HG03460 (cell line): ENCODE measurements around the gene TXN2.
"Not testable (repeated sequence)": the region's sequence is repeated elsewhere in the genome, so short reads cannot be mapped to it uniquely, and the experiment has no call there.

ENCODE experiments used
- ATAC-seq: cut with Tn5 transposase; IDR thresholded peaks from one replicate; pipeline ENCODE4 v1.9.1; 2021; ENCODE audit not compliant: unreplicated experiment

Gene TXN2

DNA sequence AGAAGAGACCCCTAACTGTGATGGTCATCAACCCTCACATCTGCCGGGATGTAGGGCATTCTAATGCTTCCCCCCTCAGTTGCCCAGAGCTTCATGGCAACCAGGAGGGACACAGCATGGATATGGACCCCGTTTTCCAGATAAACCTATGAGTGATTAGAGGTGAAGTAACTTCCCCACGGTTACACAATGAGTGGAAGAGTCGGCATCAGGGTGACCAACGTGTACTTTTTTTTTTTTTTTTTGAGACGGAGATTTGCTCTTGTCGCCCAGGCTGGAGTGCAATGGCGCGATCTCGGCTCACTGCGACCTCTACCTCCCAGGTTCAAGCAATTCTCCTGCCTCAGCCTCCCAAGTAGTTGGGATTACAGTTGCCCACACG is 25.0 kb downstream of the TXN2 start:
- no peak for ATAC-seq

GRCh38 chr22:36455571-36456463 is 25.6 kb downstream of the TXN2 start:
- ATAC-seq, result no peak

- peak; percentile 43 for ATAC-seq
Observed at GRCh38 chr22:36454916-36455570, 26.4 kb downstream of the TXN2 start.

DNA sequence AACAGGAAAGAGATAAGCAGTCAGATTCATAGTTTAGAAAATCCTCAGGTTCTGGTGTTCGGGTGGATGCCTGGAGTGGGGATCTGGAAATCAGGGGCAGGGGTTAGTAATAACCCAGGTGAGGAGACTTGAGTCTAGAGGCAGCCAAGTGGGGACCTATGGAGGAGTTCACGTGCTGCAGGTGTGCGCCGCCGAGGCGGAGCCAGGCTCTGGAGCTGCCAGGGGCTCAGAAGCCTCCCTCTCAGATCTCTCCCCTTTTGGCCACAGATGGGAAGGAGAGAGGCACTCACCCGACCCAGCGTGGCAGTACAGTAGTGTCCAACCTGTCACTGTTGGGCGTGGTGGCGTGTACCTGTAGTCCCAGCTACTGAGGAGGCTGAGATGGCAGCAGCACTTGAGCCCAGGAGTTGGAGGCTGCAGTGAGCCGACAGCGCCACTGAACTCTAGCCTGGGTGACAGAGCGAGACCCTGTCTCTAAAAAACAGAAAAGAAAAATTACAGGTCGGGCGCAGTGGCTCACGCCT is 27.5 kb downstream of the TXN2 start:
- no peak for ATAC-seq

DNA sequence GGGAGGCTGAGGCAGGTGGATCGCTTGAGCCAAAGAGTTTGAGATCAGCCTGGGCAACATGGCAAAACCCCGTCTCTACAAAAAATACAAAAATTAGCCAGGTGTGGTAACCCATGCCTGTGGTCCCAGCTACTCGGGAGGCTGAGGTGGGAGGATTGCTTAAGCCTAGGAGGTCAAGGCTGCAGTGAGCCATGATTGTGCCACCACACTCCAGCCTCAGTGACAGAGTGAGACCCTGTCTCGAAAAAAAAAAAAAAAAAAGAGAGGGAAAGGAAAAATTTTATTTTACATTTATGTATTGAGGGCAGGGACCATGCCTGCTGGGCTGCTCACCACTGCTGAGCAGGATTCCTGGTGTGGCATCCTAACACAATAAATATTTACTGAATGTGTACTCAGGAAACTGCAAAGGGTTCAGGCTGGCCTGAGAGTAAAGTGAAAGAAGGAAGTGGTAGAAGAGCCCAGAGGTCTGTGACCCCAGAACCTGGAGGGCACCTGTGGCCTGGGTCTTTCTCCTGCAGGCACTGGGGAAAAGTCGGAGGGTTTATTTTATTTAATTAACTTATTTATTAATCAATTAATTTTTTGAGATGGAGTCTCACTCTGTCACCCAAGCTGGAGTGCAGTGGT is 28.3 kb downstream of the TXN2 start:
- not testable (repeated sequence) for ATAC-seq

DNA sequence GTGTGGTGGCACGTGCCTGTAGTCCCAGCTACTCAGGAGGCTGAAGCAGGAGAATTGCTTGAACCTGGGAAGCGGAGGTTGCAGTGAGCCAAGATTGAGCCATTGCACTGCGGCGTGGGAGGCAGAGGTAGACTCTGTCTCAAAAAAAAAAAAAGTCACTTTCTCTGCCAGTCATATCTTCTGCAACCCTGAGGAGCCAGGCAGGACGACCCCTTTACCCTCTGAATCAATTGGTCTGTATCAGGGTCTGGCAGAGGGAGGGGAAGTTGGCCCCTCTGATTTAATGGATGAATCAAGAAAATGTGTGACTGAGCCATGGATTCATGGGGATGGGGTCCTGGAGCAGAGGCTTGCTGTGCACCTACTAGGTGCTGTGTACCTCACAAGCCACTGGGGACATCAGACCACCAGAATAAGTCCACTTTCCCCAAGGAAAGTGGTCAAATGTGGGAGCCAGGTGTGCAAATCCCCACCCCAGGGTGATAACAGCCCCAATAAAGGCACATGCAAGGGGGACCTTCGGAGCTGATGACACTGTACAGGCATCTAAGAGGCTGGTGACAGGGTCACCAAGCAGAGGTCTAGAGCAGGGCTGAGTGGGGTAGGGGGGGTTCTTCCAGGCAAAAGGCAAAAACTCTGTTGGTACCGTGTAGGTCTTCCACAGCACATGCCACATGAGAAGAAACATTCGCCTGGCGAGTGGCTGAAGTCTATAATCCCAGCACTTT is 29.0 kb downstream of the TXN2 start:
- ATAC-seq, result no peak

DNA sequence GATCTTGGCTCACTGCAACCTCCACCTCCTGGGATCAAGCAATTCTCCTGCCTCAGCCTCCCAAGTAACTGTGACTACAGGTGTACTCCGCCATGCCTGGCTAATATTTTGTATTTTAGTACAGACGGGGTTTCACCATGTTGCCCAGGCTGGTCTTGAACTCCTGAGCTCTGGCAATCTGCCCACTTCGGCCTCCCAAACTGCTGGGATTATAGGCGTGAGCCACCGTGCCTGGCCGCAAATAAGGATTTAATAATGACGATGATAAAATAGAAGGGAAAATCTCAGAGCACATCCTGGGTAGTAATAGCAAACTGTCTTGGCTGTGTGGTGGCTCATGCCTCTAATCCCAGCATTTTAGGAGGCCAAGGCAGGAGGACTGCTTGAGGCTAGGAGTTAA is 30.5 kb downstream of the TXN2 start:
- ATAC-seq, result not testable (repeated sequence)

DNA sequence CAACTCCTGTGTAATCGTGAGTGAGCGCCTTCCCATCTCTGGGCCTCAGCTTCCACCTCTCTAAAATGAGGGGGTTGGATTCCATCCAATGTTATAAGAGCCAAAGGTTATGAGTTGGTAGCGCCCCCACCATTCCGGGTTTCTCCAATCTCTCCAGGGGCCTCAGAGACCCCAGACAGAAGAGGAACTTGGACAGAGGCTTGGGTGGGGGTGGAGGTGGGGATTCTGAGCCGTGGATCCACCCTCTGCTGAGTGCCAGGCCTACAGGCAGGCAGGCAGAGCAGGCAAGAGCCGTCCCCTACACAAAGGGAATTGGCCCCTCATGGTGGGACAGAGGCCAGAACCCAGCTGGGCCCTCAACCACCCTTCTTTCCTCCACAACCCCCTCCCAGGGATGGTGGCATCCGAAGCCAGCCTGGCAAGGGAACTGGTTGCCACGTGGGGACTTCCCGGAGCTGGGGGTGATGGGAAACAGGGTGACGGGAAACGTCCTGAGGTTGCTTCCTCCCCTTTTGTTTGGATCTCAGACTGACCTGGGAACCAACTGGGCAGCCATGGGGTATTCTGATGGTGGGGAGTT is 31.8 kb downstream of the TXN2 start:
- no peak for ATAC-seq

DNA sequence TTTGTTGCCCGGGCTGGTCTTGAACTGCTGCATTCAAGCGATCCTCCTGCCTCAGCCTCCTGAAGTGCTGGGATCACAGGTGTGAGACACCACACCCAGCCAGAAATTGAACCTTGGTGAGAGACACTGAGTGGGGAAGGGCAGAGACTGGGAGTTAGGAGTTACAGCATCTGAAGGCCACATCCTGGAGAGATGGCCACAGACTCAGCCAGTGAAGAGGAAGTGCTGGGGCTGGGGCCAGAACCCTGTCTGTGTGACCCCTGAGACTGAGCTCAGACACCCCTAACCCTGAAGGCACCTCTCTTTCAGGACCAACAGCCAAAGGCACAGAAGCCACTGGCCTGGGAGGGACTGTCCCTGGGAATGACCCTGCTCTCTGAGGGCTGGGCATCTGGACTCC is 33.8 kb downstream of the TXN2 start:
- no peak for ATAC-seq

DNA sequence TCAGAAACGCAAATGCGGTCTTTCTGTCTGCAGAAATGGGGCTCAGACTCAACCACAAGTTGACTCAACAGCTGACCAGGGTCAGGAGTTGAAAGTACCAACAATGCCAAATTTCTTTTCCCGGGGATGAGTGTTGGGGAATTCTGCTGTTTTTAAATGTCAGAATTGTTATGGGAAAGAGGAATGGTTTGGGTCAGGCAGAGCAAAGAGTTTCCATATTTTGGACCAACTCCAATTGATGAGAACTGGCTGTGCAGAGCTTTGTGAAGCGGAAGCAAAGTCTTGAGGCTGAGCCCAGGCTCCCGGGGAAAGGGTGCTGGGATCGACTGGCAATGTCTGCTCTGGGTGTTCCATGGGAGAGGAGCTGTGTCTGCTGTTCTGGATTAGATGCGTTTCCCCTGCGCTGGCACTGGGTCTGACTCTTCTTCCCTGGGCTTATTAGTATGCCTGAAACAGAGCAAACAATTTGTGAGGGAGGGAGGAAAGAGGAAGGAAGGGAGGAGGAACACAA is 36.2 kb downstream of the TXN2 start:
- ATAC-seq, result no peak

DNA sequence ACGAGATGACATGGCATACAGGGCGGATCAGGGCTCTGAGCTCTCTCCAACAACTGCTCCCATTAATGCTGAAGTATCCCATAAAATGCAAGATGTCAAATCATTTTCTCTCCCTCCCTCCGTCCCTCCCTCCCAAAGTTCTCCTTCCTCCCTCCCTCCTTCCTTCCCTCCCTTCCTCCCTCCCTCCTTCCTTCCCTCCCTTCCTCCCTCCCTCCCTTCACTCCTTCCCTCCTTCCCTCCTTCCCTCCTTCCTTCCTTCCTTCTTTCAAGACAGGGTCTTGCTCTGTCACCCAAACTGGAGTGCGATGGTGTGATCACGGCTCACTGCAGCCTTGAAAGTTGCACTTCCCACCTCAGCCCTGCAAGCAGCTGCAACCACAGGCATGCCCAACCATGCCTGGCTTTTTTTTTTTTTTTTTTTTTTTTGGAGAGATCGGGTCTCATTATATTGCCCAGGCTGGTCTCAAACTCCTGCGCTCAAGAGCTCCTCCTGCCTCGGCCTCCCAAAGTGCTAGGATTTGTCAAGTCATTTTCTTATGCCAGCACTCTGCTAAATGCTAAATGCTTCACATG is 38.2 kb downstream of the TXN2 start:
- no peak for ATAC-seq

DNA sequence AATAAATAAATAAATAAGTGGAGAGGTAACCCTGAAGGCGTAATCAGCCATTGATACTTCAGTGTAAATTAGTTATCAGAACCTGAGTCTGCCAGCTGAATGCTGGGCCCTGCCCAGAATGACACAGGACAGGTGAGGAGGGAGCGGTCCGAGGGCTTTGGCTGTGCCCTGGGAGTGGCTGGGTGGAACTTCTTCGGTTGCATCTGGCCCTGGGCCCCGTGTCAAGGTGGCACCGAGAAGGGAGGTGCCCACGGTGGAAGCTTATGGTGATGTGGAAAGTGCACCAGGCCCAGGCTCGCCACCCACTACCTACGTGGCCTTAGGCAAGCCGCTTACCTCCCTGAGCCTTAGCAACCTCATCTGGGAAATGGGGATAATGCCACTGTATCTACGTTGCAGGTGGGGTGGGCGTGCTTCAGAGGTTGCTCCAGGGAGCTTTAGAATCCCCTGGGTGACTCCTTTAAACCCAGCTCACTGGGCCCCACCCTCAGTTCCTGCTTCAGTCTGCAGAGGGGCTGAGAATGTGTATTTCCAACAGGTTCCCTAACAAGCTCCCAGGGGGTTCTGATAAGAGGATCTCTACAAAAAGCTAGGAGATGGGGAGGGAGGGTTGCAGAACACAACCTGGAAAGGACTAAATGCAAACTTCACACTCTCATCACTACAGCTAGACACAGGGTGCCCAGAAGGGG is 38.8 kb downstream of the TXN2 start:
- ATAC-seq, result no peak

- no peak for ATAC-seq
Observed at GRCh38 chr22:36440429-36441002, 40.9 kb downstream of the TXN2 start.

GRCh38 chr22:36439481-36440271 is 41.8 kb downstream of the TXN2 start:
- ATAC-seq, result no peak

- ATAC-seq, result no peak
Observed at GRCh38 chr22:36435516-36436415, 45.7 kb downstream of the TXN2 start.

DNA sequence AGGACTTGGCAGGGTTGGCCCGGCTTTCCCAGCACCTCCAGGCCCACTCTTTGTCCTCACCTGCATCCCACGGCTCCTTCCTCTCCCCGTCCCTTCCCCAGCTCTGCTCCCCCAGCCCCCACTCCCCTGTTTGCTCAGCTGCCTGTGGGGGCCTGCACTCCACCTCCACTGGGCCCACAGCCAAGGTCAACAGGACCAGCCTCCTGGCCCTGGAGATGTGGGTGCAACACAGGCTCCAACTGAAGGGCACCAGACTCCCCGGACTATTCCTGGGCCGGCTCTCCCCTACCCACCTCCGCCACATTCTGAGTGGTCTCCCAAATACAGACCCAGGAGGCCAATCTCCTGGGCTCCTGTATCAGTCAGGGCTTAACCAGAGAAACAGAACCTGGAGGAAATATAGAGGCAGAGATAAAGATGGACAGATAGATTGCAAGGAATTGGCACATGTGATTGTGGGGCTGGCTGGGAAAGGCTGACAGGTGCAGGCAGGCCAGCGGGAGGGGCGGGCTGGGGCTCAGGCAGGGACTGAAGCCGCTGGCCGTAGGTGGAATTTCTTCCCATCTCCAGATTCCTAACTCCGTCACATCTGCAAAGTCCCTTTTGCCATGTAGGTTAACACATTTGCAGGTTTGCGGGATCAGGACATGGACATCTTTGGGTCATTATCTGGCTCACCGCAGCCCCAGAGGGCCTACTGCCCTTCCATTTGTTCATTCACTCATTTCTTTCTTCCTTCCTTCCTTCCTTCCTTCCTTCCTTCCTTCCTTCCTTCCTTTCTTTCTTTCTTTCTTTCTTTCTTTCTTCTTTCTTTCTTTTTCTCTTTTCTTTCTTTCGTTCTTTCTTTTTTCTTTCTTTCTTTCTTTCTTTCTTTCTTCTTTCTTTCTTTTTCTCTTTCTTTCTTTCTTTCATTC is 47.9 kb downstream of the TXN2 start:
- no peak for ATAC-seq
